ENCODE results near the gene PDCD1.

DNA sequence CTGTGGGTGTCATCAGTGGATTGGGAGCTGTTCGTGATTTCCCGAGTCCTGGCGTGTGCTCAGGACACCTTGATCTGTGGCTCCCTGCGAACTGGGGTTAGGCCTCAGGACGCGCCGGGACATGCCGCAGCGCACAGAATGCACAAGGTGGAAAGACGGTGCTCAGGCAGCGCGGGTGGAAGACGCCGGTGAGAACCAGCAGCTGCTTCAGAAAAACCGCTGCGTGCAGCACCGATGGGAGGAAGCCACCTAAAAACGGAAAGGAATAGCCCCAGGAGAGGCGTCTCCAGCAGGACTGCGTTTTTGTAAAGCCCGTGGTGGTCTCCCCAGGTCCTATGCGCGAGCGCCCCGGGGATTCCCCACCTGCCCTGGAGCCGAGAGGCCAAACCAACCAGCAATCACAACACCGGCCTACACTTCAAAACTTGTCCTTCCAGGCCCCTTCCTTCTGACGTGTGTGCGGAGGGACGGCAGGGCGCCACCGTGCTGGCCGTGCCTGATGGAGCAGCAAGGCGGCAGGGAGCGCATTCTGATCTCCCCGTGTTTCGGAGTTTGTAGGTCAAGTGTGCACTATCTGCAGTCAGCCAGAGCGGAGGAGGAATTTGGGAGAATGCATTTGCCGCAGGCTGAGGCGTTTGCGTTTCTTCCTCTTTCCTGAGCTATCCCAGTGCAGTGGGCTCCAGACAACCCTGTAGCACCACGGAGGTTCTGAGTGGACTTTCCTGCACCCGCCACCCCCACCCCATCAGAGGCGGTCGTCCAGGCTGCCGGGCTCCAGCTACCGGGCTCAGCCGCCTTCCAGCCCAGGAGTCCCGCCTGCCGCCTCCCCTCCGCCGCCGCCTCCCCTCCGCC, 43.0 kb upstream of the PDCD1 start:
- TF ChIP-seq, protein P1, sequence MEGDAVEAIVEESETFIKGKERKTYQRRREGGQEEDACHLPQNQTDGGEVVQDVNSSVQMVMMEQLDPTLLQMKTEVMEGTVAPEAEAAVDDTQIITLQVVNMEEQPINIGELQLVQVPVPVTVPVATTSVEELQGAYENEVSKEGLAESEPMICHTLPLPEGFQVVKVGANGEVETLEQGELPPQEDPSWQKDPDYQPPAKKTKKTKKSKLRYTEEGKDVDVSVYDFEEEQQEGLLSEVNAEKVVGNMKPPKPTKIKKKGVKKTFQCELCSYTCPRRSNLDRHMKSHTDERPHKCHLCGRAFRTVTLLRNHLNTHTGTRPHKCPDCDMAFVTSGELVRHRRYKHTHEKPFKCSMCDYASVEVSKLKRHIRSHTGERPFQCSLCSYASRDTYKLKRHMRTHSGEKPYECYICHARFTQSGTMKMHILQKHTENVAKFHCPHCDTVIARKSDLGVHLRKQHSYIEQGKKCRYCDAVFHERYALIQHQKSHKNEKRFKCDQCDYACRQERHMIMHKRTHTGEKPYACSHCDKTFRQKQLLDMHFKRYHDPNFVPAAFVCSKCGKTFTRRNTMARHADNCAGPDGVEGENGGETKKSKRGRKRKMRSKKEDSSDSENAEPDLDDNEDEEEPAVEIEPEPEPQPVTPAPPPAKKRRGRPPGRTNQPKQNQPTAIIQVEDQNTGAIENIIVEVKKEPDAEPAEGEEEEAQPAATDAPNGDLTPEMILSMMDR (conservative IDR thresholded peaks at IDR 0.05 in 1 of 2, IDR thresholded peaks at IDR 0.05 in 1 of 2; ENCODE audit: low read depth in 1 of 2, low read length in 2 of 2): no peak
- TF ChIP-seq EZH2 (IDR thresholded peaks at IDR 0.05; ENCODE audit: low read length, missing control alignments): peak; percentile 78
